ENCODE data around the gene TOR3A.

Gene TOR3A

DNA sequence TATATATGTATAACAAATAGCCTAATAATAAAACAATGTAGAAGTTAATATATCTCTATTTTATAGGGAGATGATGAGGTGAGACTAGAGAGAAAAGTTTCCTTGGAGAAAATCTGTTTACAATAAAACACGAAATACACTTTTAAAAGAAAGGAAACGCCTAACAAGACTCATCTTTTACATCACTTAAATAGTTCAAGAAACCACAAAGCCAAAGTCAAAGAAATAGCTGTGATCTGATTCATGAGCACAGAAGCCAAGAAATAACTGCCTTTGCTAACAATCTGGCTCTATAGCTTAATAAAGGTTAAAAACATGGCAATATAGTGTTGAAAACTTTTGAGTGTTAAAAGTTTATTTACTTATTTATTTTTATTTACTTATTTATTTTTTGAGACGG, 61.5 kb downstream of the TOR3A start:
- TF ChIP-seq CTCF (IDR thresholded peaks at IDR 0.05; ENCODE audit: low read depth, low read length): no peak
- H3K27me3 ChIP-seq (ENCODE audit: insufficient read depth, low read depth, severe bottlenecking): no peaks in the 10 kb centered on the region
- H3K4me3 ChIP-seq (ENCODE audit: low read depth, low read length): no peak overlapping the region
- peaks cover 18% of the 10 kb centered on the region for H3K36me3 ChIP-seq
- DNase-seq: no peak
- no peak overlapping the region for H3K27ac ChIP-seq
- peaks cover 10% of the 10 kb centered on the region for H3K9me3 ChIP-seq (ENCODE audit: severe bottlenecking)

GRCh38 chr1:179144626-179145025, 62.8 kb downstream of the TOR3A start:
- Histone ChIP-seq H3K9me3 (ENCODE audit: severe bottlenecking) (peaks cover 14% of the 10 kb centered on the region), H3K27ac (peak overlapping the region; percentile 93), H3K36me3 (peaks cover 19% of the 10 kb centered on the region), H3K4me3 (ENCODE audit: low read depth, low read length) (no peak overlapping the region), H3K27me3 (ENCODE audit: insufficient read depth, low read depth, severe bottlenecking) (no peaks in the 10 kb centered on the region)
- DNase-seq: no peak
- no peak for TF ChIP-seq CTCF (IDR thresholded peaks at IDR 0.05; ENCODE audit: low read depth, low read length)

DNA sequence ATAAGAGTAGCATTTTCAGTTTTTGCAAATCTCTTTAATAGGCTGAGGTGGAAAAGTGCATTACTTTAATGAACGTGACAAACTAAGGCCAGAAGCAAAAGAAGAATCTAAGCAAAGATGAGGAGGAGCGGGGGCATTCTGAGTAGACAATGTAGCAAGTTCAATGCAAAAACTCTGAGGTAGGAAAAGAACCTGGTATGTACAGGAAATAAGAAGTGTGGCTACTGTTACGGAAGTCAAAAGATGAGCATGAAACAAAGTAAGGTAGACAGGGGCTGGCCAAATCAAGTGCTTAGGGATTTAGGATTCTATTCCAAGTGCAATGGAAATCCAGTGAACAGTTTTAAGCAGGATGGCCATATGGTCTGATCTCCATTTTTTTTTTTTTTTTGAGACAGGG, 63.7 kb downstream of the TOR3A start:
- no peak for TF ChIP-seq CTCF (IDR thresholded peaks at IDR 0.05; ENCODE audit: low read depth, low read length)
- DNase-seq: peak; percentile 59

More for the DNA sequence above, 63.7 kb downstream of the TOR3A start:
- H3K4me3 ChIP-seq (ENCODE audit: low read depth, low read length): peak overlapping the region; percentile 22
- peaks cover 13% of the 10 kb centered on the region for H3K9me3 ChIP-seq (ENCODE audit: severe bottlenecking)
- no peaks in the 10 kb centered on the region for H3K27me3 ChIP-seq (ENCODE audit: insufficient read depth, low read depth, severe bottlenecking)
- H3K36me3 ChIP-seq: peaks cover 12% of the 10 kb centered on the region
- H3K27ac ChIP-seq: peak overlapping the region; percentile 93
